GM18498 (cell line): ENCODE results near the gene RHOD.

Experiments
- ATAC-seq: cut with Tn5 transposase; IDR thresholded peaks from one replicate; pipeline ENCODE4 v1.9.1; 2021; ENCODE audit warnings: mild to moderate bottlenecking, moderate library complexity; ENCODE audit not compliant: unreplicated experiment

The RHOD gene

GRCh38 chr11:67056267-67057204, at the start of gene RHOD:
RHOD (plus strand) TSS chr11:67056847; CDS start chr11:67056903, 56 bp downstream.
- no peak for ATAC-seq

GRCh38 chr11:67007126-67007525, 49.5 kb upstream of the RHOD start:
- ATAC-seq = no peak

GRCh38 chr11:67010296-67010905, 46.2 kb upstream of the RHOD start:
- ATAC-seq = no peak

GRCh38 chr11:67013511-67014045, 43.1 kb upstream of the RHOD start:
- ATAC-seq = no peak

GRCh38 chr11:67014343-67014742, 42.3 kb upstream of the RHOD start:
- ATAC-seq = no peak

- no peak for ATAC-seq
Measured at GRCh38 chr11:67015048-67015447, 41.6 kb upstream of the RHOD start.

- ATAC-seq = no peak
Measured at GRCh38 chr11:67016550-67016949, 40.1 kb upstream of the RHOD start.

GRCh38 chr11:67020949-67021348, 35.7 kb upstream of the RHOD start:
- no peak for ATAC-seq

GRCh38 chr11:67022341-67022933, 34.2 kb upstream of the RHOD start:
- ATAC-seq = no peak

GRCh38 chr11:67022961-67023956, 33.4 kb upstream of the RHOD start, which contains the start of gene SYT12:
SYT12 (plus strand) TSS chr11:67023134; CDS start chr11:67030145, 7,011 bp downstream.
- no peak for ATAC-seq

GRCh38 chr11:67023957-67024353, 32.7 kb upstream of the RHOD start:
- ATAC-seq = no peak

GRCh38 chr11:67024410-67024809, 32.2 kb upstream of the RHOD start:
- ATAC-seq = no peak

GRCh38 chr11:67024966-67025365, 31.7 kb upstream of the RHOD start:
- no peak for ATAC-seq

GRCh38 chr11:67025750-67026149, 30.9 kb upstream of the RHOD start:
- ATAC-seq = no peak

GRCh38 chr11:67026941-67027340, 29.7 kb upstream of the RHOD start:
- no peak for ATAC-seq

GRCh38 chr11:67027483-67027930, 29.1 kb upstream of the RHOD start:
- peak; percentile 29 for ATAC-seq

GRCh38 chr11:67027943-67028542, 28.6 kb upstream of the RHOD start:
- ATAC-seq = peak; percentile 71

- ATAC-seq = no peak
Measured at GRCh38 chr11:67029146-67029545, 27.5 kb upstream of the RHOD start.

GRCh38 chr11:67030976-67031375, 25.7 kb upstream of the RHOD start:
- no peak for ATAC-seq
